ENCODE data around the gene GABRD. TPM values are rescaled to one million over a fixed set of nuclear protein-coding genes. Genes with fewer than 3 reads are reported as not detected.

GABRD gene
- total RNA-seq, 2 experiments from 2014 or later = not detected

- H3K4me1 Mint-ChIP-seq (ENCODE audit: low read depth) = no peaks in the 10 kb centered on the region
- intact Hi-C loops (cut with micrococcal nuclease) = no loop called here
- ChIA-PET CTCF (interaction anchor here (2.5 kb wide), 1 partner anchor 12 kb away, joined by 10 read pairs; no protein-coding TSS in a partner anchor), POLR2A (no interaction called here)
- ATAC-seq (no peak), DNase-seq (no peak)
- H3K36me3 Mint-ChIP-seq (ENCODE audit: low read depth) = no peaks in the 10 kb centered on the region
- H3K27me3 Mint-ChIP-seq = no peaks in the 10 kb centered on the region
- no peak overlapping the region for H3K27ac Mint-ChIP-seq
- no peaks in the 10 kb centered on the region for H3K9me3 Mint-ChIP-seq
- no peak overlapping the region for H3K4me3 Mint-ChIP-seq
- no peak for TF ChIP-seq CTCF (IDR thresholded peaks at IDR 0.05)
Observed at GRCh38 chr1:2033165-2033564, 14.0 kb downstream of the GABRD start.

- POLR2A ChIA-PET = no interaction called here
- intact Hi-C loops (cut with micrococcal nuclease) = no loop called here
- TF ChIP-seq CTCF (IDR thresholded peaks at IDR 0.05) = no peak
- Mint-ChIP-seq H3K27ac (no peak overlapping the region), H3K4me1 (ENCODE audit: low read depth) (no peaks in the 10 kb centered on the region), H3K4me3 (no peak overlapping the region), H3K36me3 (ENCODE audit: low read depth) (no peaks in the 10 kb centered on the region), H3K9me3 (no peaks in the 10 kb centered on the region), H3K27me3 (no peaks in the 10 kb centered on the region)
- ATAC-seq = no peak
- DNase-seq = no peak
- CTCF ChIA-PET = no interaction called here
Observed at GRCh38 chr1:2036287-2036686, 17.1 kb downstream of the GABRD start.

GRCh38 chr1:2037314-2037979 lies 18.3 kb downstream of the GABRD start:
- no peaks in the 10 kb centered on the region for H3K27me3 Mint-ChIP-seq
- ChIA-PET POLR2A (no interaction called here), CTCF (no interaction called here)
- no peak overlapping the region for H3K4me3 Mint-ChIP-seq
- intact Hi-C loops (cut with micrococcal nuclease) = no loop called here
- TF ChIP-seq CTCF (IDR thresholded peaks at IDR 0.05) = no peak
- H3K4me1 Mint-ChIP-seq (ENCODE audit: low read depth) = no peaks in the 10 kb centered on the region
- H3K36me3 Mint-ChIP-seq (ENCODE audit: low read depth) = no peaks in the 10 kb centered on the region
- ATAC-seq = no peak
- H3K27ac Mint-ChIP-seq = no peak overlapping the region
- H3K9me3 Mint-ChIP-seq = no peaks in the 10 kb centered on the region
- DNase-seq = no peak

GRCh38 chr1:2038229-2038628 lies 19.1 kb downstream of the GABRD start:
- no peak for TF ChIP-seq CTCF (IDR thresholded peaks at IDR 0.05)
- ATAC-seq (no peak), DNase-seq (no peak)
- intact Hi-C loops (cut with micrococcal nuclease) = no loop called here
- Mint-ChIP-seq H3K4me3 (no peak overlapping the region), H3K27ac (no peak overlapping the region), H3K27me3 (no peaks in the 10 kb centered on the region), H3K9me3 (no peaks in the 10 kb centered on the region), H3K36me3 (ENCODE audit: low read depth) (no peaks in the 10 kb centered on the region), H3K4me1 (ENCODE audit: low read depth) (no peaks in the 10 kb centered on the region)
- ChIA-PET CTCF (no interaction called here), POLR2A (no interaction called here)

DNA sequence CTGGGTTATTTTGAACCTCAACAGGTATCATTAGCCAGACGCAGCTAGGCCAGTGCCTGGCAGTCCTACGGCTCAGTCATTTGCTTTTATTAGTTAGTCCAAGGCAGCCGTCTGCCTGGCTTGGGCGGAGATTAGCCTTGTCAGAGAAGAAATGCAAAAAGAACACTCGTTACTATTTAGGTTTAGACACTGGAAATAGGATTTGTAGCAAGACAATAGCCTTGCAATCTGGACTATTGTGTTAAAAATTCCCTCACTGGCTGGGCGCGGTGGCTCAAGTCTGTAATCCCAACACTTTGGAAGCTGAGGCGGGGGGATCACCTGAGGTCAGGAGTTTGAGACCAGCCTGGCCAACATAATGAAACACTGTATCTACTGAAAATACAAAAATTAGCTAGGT lies 20.1 kb downstream of the GABRD start:
- peaks cover 4% of the 10 kb centered on the region for H3K4me1 Mint-ChIP-seq (ENCODE audit: low read depth)
- intact Hi-C loops (cut with micrococcal nuclease) = no loop called here
- ATAC-seq = no peak
- no peak for TF ChIP-seq CTCF (IDR thresholded peaks at IDR 0.05)
- H3K27me3 Mint-ChIP-seq = no peaks in the 10 kb centered on the region
- CTCF ChIA-PET = interaction anchor here (2.0 kb wide), 1 partner anchor 79 kb away, joined by 6 read pairs; no protein-coding TSS in a partner anchor
- POLR2A ChIA-PET = no interaction called here
- no peaks in the 10 kb centered on the region for H3K36me3 Mint-ChIP-seq (ENCODE audit: low read depth)
- DNase-seq = no peak
- no peak overlapping the region for H3K4me3 Mint-ChIP-seq
- no peaks in the 10 kb centered on the region for H3K9me3 Mint-ChIP-seq
- H3K27ac Mint-ChIP-seq = no peak overlapping the region

All from activated CD8-positive, alpha-beta T cell treated with anti-CD3 and anti-CD28 coated beads for 36 hours (primary cell).